ENCODE data around the gene AGFG1.

GRCh38 chr2:227430639-227431038 lies 41.3 kb upstream of the AGFG1 start:
- TF ChIP-seq YY1 (IDR thresholded peaks at IDR 0.05; ENCODE audit: insufficient read depth, insufficient read length) = no peak
- TF ChIP-seq ZNF274 (IDR thresholded peaks at IDR 0.05; ENCODE audit: low read depth, low read length) = no peak
- no peak for TF ChIP-seq SUZ12 (IDR thresholded peaks at IDR 0.05; ENCODE audit: extremely low read depth, insufficient read depth, insufficient read length)
